Fibroblast of skin of left quadriceps (primary cell): ENCODE data around the gene GPR68.

Experiments used
- DNase-seq, 2 experiments: peaks; one replicate each; pipeline ENCODE4 v3.0.0-alpha.2; 2013; ENCODE audit warnings: low read depth in 2 of 2

Gene GPR68, protein sequence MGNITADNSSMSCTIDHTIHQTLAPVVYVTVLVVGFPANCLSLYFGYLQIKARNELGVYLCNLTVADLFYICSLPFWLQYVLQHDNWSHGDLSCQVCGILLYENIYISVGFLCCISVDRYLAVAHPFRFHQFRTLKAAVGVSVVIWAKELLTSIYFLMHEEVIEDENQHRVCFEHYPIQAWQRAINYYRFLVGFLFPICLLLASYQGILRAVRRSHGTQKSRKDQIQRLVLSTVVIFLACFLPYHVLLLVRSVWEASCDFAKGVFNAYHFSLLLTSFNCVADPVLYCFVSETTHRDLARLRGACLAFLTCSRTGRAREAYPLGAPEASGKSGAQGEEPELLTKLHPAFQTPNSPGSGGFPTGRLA

DNA sequence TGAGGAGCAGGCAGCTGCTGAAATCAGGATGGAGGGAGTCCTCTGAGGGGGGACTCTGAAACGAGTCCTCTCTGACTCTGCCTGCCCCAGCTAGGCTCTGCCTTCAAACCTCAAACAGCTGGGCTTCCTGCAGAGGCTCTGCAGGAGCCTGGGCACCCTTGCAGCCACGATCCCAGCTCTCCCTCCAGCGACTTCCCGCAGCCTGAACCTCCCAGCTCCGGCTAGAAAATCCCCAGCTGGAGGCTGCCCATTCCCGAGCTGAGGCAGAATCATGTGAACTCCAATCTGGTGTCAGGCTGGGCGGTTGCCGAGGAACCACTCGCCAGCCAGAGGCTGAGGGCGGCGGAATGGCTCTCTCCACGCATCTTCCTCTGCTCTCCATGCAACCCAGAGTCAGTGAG, at the start of gene GPR68:
Gene GPR68, minus strand, starts transcription at position 204 of the 401 bp plus-strand sequence. CDS start 9,654 bp downstream, outside the sequence.
- DNase-seq: peak in 1 of 2 experiments; percentile 22

DNA sequence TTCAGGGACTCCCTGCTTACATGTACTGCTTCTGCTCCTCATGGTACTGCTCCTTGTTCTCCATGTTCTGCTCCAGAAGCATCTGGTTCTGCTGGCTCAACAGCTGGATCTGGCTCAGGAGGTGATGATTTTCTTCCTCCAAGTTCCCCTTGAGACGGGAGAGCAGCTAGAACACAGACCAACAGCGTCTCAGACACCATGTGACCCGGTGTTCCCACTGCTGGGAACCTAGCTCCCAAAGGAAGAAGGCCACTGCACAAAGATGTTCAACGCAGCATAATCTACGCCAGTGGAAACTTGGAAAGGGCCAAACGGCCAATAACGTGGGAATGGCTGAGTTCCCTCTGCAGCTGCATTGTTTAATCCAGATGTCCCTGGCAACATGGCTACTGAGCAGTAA, 49.6 kb upstream of the GPR68 start:
- no peak for DNase-seq

DNA sequence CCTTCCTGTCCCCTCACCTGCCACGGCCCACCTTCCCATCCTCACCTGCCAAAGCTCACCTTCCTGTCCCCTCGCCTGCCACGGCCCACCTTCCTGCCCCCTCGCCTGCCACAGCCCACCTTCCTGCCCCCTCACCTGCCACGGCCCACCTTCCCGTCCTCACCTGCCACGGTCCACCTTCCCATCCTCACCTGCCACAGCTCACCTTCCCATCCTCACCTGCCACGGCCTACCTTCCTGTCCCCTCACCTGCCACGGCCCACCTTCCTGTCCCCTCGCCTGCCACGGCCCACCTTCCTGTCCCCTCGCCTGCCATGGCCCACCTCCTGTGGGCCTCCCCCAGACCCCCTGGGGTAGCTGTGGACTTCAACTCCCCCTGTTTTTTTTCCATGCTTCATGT, 48.8 kb upstream of the GPR68 start:
- DNase-seq: no peak

DNA sequence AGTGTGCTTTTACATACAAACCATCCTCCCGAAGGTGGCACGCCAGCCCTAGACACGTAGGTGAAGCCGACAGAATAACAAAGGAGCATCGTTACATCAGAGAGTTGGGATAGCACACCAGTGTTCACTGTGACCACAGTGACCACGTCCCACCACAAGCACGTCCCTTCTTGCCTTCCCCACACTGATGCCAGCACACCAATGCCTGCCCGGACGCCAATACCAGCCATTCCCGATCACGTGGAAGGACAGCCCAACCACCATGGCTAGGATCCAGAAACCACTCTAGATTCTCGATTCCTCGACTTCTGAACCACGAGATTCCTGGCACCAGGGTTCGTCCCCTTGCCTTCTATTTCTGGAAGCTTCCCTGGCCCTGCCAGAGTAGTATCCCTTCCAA, 48.0 kb upstream of the GPR68 start:
- no peak for DNase-seq

DNA sequence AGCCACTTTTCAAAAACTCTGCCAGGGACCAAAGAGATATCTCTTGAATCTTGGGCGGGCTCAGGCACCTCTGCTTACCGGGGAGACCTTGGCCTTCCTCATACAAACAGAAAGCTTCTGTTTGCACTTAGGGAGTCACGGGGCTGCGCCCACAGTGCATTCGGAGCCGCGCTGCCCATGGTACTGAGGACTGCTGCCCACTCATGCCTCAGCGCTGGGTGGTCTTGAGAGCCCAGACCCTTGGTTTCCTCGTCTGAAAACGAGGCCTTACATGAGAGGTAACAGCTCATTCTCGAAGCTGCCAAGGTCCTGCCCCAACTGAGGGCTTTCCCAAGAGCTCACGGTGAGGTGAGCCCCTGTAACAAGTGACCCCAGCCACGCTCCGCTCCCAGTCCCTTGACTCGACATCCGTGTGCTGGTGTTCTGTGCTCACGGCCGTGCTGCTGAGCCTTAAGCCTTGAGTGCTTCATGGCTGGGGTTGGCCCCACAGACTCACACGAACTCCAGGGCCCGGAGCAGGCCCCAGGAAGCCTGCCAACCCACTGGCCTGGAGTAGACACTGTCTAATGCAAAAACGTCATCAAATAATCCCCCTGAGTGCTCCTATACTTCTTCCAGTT, 47.4 kb upstream of the GPR68 start:
- no peak for DNase-seq

DNA sequence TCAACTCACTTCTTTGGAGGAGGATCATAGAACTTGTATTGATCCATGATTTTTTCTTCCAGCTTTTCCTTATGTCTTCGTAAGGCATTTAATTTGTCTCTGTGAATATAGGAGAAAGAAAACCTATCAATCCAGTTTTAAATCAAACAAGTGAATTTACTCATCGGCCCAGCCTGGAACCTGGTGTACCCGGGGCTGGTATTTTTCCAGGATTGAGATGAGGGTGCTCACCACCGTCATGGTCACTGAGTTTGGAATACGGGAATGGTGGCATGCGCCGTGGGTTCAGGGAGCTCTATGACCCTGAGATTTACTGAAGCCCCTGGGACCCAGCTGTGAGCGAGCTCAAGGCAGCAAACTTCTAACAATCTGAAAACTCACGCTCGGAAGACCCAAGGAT, 46.5 kb upstream of the GPR68 start:
- no peak for DNase-seq

DNA sequence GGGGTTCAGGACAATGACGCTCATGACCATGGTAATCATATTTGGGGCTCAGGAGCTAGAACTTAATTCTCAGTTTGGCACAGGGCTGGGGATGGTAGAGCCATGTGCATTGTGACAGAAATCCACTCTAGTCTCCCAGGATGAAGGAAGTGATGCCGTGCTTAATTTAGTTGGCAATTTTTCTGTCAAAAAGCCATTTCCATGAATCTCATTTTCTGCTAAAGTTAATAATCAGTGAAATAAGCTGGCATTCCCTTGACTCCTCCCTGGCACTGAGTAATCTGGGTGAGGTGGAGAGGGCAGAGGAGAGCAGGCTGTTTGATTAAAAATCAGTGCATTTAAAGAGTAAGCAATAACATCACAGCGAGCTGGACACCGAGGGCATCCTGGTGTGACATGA, 45.0 kb upstream of the GPR68 start:
- DNase-seq: no peak

DNA sequence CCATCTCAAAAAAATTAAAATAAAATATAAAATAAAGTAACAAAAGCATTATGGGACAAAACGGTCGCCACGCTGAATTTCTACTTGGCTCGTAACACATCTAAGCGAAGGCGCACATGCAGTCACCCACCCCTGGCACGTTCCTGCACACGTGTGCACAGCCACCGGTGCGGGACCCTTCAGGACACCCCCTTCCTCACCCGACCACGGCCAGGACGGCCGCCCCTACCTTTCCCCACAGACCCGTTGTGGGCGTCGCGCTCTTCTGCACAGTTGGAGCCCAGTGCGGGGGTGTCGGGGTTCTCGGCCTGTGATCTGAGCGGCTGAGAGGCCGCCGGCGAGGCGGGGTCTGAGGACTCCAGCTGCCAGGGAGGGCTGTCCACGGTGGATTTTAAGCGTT, 44.4 kb upstream of the GPR68 start:
- no peak for DNase-seq

DNA sequence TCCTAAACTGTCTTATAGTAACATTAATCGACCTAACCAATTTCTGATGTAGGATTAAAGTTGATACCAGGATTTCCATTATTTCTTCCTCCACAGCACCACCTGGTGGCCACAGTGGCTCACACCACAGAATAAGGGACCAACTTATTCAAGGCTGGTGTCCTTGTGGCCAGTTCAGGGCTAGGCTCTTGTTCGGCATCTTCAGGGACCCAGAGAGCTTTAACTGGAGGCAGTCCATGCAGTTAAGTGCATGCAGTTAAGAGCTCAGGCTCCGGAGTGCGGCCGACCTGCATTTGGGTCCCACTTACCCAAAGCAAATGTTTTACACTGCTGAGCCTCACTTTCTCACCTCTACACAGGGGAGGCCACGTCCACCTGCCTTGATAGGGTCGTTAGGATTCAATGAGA, 42.0 kb upstream of the GPR68 start:
- DNase-seq: peak; percentile 59 to 62

DNA sequence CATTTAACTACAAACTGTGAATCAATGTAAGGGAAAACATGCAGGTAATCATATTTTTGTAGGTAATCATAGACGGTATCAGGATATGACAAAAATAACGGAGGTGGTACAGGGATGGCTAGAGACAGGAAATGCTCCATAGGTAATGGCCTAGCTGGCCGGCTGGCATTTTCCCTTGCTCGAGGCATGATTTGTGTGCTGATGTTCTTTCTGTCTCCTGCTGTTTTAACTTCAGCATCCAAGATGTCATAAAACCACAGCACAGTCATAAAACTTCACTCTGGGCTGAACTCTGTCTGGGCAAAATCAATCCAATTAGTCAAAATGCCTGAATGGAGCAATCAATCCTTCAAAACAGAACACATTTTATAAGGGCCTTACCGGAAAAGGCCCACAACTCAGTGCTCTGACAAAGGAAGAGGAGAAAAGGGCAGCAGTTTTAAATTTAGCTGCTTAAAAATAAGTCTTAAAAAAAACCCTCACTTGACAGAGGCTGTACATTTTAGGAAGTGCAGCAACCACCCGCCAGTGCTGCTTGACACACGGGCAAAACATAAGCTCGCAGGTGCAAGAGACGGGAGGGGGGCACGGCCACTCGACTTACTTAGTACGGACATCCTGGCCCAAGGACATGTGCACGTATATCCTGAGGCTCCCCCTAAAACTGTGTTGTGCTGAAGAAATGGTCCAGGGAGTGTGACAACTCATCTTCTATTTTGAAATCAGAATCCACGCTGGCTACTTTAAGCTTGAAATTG, 40.5 kb upstream of the GPR68 start:
- DNase-seq: peak; percentile 24 to 28

DNA sequence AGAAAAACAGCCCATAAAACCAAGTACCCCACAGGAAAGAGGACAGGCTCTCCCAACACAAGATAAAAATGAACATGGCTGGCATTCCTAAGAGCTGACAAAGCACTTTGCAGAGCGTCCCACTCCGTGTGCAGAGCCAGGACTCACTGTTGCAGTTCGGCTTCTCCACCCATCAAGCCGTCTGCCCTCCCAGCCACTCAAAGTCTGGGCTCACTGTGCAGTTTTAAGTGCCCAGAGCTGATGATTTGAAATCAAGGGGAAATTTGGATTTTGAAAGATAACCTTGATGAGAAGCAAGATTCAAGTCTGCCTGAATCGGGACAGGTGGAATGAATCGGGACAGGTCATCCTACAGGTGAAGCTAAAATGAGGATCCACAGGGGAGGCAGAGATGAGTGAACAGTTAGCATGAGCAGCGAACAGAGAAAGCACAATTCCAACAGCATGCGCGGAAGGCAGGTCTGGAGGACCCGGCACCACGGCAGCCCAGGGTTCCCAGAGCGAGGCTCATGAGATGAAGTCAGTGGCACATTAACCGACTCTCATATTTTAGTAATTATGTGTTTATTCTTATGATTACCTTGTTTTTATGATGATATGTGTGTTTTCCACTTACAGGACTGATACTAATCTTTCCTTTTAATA, 39.8 kb upstream of the GPR68 start:
- DNase-seq: peak; percentile 57 to 69

DNA sequence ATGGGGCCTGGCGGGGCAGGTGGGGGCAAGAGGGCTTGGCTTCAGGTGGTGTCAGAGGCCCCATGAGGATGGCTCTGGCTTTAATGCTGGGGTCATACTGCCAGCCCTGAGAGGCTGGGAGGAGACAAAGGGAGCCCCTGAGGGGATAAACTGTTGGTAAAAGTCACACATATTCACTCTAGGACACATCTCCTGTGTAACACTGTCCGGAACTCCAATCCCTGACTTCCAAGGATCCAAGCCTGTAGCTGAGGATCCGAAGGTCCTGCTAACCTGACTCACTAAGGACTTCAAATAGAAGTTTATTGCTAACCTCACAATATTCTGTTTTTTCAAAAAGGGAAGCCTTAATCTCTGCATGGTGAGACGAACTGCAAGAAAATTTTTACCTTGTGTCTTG, 39.2 kb upstream of the GPR68 start:
- no peak for DNase-seq

DNA sequence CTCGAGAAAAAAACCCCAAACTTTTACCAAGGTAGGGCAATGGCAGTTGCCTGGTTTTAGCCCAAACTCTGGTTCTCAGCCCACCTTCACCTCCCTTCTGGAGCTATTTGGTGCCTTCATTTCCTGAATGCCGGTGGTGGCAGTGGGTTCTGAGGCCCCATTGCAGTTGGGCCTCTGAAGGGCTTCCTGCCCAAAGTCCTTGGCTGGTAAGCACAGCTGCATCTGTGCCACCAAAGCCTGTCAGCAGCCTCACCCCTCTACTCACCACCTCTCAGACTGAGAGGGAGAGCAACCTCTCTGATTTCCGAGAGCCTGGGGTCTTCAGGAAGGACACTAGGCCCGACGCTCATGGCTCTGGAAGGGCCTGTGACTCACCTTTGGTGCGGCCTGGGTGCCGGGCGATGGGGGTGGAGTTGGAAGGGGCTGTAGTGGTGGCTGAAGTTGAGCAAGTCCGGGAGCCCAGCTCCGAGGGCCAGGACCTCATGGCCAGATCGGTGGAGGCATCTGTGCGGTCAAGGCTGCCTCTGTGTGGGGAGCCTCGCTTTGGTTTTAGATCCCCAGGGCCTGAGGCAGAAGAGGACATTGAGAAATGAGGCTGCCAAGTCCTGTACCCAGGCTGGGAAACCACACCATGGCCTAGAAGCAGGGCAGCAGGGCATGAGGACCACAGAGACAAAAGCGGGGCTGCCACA, 38.6 kb upstream of the GPR68 start:
- DNase-seq: no peak

DNA sequence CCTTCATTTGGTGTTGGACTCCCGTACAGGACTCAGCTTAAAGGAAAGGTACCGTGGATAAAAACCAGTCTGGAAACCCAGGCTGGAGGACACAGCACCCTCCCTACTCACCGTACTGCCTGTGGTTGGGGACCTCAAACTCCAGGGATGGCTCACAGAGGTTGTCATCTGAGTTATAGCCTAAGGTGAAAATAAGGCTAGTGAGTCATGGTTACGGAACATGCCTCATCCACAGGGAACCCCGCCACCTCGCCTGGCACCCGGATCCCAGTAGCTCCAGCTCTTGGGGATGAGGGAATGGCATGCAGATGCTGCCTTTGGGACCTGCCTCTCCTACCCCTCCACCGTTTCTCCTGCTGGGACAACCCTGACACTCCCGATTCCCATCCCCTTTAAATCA, 36.8 kb upstream of the GPR68 start:
- DNase-seq: no peak

DNA sequence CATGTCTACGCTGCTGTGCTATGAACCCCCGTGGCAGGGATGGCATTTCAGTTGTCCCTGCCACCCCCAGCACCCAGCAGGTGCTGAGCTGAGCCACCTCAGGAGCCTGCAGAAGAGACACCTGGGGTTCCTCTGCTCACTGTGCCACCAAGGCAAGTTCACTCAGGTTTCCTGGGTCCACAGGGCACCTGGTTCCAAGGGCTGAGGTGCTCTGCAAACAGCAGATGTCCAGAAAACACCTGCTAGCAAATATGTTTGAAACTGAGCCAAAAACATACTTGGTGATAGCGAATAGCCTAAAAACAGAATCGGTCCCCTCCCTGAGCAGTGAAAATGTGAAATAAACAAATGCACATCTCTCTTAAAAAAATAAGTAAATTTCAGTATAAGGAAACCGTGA, 35.6 kb upstream of the GPR68 start:
- DNase-seq: no peak

DNA sequence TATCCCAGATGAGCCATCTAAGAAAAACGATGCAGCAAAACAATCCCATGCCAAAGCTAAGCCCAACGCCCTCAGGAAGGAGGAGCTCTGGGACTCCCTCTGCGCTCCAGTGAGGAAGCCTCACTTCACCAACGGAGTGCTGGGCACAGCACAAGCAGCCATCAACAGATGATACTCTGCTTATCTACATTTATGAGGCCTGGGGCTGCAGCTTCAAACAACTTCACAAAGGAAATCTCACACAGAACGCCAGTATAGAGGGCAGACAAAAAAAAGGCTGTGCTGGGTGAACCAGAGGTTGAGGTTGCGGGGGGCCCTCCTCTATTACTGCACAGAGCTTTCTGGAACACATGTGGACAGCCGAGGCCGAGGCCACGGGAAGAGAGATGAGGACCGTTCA, 34.9 kb upstream of the GPR68 start:
- DNase-seq: no peak

DNA sequence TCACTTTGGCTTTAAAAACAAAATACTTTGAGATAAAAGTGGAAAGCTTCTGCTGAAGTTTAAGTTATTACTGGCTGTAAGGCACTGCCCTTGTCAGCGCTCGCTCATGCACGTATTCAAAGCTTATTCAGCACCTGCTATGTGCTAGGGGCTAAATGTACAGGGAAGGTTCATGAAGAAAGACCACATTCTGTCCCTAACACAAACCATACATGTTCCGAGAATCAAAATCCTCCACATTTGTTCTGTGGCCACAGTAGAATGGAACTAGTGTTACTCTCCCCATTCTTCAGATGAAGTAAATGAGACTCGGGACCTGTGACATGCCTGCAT, 33.8 kb upstream of the GPR68 start:
- no peak for DNase-seq

DNA sequence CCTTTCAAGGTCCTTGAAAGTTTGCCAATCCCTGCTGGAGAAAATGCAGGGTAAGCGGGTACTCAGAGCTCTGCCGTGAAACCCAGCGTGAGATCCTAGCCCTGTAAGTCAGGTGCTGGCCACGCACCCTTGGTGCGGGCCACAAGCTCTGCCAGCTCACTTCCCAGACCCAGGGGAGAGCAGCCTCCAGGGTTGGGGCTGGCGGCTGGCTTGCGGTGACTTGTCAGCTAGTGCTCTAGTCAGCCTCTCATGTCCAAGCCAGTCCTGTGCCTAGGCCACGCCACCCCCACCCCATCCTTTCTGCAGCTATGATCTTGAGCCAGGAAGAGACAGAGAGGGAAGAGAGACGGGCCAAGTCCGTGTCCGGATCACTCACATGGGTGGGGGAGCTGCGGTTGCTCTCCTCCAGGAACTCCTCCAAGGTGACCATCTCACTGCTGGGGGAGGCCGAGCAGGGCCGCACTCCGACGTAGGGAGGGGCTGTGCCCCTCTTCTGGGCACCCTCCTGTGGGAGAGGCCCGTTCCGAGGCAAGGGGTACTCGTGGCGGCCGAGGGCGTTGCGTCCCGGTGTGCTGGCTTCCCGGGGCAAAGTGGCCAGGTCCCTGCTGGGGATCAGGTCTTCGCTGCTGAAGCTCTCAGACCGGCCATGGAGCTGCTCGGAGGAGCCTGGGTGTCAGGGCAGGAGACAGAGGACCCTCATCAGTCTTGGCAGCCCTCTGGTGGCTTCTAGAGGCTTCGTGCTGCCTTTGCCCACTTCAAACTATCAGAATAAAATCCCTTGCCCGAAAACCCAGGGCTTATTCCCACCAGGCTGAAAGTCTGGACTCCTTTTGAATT, 33.3 kb upstream of the GPR68 start:
- DNase-seq: no peak

DNA sequence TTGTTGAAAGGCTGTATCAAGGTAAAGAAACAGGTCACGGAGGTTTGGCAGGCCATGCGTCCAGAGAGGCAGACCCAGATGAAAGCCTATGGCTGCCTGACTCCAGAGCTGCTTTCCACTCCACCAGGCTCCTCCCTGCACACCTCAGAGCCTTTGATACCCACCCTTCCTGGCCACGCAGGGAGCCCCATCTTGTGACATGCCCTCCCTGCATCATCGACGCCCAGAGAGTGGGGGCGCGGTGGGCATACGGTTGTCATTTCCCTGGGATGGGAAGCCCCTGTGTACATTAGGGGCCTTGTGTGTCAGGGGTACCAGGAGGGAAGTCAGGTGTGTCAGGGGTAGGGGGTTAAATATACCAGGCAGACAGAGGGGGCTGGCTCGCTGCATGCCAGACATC, 30.3 kb upstream of the GPR68 start:
- DNase-seq: no peak

DNA sequence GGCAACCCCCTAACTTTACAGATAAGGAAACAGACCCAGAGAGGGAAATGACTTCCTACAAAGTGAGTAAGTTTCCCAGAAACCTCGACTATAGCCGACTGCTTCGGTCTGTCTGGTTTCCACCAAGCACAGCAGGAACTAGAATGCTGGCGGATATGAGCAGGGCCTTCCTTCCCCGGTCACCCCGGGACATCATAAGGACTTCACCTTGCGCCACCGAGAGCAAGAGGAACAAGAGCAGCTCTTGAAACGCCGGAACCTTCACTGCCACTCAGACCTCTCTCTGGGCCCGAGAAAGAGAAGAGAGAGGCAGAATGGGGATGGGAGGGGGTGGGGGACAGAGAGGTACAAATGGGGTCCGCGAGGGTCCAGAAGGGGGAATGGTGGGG, 29.4 kb upstream of the GPR68 start:
- no peak for DNase-seq

DNA sequence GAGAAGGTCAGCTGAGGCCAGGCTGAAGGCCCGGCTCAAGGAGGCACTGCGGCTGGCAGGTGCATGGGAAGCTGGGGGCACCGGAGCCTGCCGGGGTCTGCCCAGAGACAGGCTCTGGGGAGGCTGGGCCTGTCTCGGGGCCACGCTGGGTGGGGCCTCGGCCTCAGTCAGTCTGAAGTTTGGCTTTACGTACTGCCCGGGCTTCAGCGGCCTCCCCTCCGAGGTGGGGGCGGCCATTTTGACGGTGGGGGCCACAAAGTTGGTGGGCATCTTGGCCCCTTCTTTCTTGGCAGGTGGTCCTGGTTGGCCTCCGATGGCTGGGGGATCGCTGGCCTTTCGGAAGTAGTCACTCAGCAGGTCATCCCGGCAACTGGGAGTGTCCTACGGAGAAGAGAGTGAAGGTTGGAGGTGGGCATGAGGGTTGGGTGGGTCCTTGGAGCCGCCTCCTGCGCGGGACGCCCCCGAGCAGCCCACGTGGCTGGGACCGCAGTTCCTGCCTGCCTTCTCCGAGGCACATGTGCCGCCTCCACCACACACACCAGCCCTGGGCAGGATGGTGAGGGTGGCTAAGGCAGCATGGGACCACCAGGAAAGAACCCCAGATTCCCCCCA, 28.9 kb upstream of the GPR68 start:
- DNase-seq: no peak
